Activated naive CD4-positive, alpha-beta T cell treated with anti-CD3 and anti-CD28 coated beads, Interleukin-2, amount 10 ng/mL, durations not matched to agents 7 days and 5 days (primary cell): ENCODE data around the gene OCA2.

ENCODE experiments used
- CTCF ChIA-PET: fragments of 350-600 bp; sonication (Branson Sonifier 250); formaldehyde crosslinking; loops from one replicate; lab custom pipeline; 2021; ENCODE audit warnings: antibody characterized with exemption; lab: Charles Lee
- DNase-seq: peaks from one replicate; pipeline ENCODE4 v3.0.0-alpha.2; 2020
- H3K27ac Mint-ChIP-seq: one replicate; pipeline ENCODE4 v1.8.0; 2021; ENCODE audit warnings: mild to moderate bottlenecking, moderate library complexity, mixed read lengths
- H3K27me3 Mint-ChIP-seq: one replicate; pipeline ENCODE4 v1.8.0; 2021; ENCODE audit warnings: mild to moderate bottlenecking, mixed read lengths
- H3K36me3 Mint-ChIP-seq: one replicate; pipeline ENCODE4 v1.8.0; 2021; ENCODE audit warnings: mixed read lengths
- H3K4me1 Mint-ChIP-seq: one replicate; pipeline ENCODE4 v1.8.0; 2021; ENCODE audit warnings: mixed read lengths
- H3K4me3 Mint-ChIP-seq: one replicate; pipeline ENCODE4 v1.8.0; 2021; ENCODE audit warnings: mild to moderate bottlenecking, moderate library complexity, mixed read lengths
- H3K9me3 Mint-ChIP-seq: one replicate; pipeline ENCODE4 v1.8.0; 2021; ENCODE audit warnings: mixed read lengths

The OCA2 gene

DNA sequence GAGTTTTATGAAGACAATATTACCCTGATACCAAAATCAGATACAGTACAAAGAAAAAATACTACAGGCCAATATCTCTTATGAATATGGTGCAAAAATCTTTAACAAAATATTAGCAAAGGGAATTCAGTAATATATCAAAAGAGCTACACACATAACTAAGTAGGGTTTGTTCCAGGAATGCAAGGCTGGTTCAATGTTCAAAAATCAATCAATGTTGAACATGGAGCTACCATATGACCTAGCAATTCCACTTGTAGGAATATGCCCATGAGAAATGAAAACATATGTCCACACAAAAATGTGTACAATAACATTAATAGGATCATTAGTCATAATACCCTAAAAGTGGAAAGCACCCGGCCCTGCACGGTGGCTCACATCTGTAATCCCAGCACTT lies 7.8 kb downstream of the OCA2 start:
- peaks cover 10% of the 10 kb centered on the region for H3K36me3 Mint-ChIP-seq
- no peak overlapping the region for H3K4me3 Mint-ChIP-seq
- no peak for DNase-seq
- H3K9me3 Mint-ChIP-seq = peaks cover 9% of the 10 kb centered on the region
- peaks cover 66% of the 10 kb centered on the region for H3K27me3 Mint-ChIP-seq
- peaks cover 29% of the 10 kb centered on the region for H3K4me1 Mint-ChIP-seq
- CTCF ChIA-PET = no interaction called here
- no peak overlapping the region for H3K27ac Mint-ChIP-seq

DNA sequence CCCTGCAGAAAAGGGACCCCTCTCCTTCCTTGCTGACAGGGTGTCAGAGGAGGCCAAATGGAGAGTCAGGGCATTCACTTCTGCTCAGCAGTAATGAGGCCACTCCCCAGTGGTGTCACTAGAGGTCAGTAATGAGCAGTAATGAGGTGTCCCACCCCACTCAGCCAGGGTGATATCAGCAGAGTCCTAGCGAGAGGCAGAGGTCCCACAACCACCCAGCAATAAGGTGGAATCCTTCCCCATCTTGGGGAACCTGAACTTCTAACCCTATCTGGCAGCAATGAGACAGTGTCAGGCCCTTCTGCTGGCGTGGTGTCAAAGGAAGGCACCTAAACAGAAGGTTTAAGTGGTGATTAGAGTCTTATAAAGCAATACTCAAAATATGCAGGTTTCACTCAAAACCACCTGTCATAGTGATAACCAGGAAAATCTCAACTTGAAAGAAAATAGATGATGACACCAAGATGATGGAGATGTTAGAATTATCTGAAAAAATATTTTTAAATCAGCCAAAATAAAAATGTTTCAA lies 12.9 kb downstream of the OCA2 start:
- CTCF ChIA-PET = no interaction called here
- Mint-ChIP-seq H3K27me3 (peaks cover 41% of the 10 kb centered on the region), H3K36me3 (peaks cover 8% of the 10 kb centered on the region), H3K9me3 (peaks cover 9% of the 10 kb centered on the region), H3K4me3 (no peak overlapping the region), H3K27ac (no peak overlapping the region), H3K4me1 (peaks cover 13% of the 10 kb centered on the region)
- peak; percentile 71 for DNase-seq

DNA sequence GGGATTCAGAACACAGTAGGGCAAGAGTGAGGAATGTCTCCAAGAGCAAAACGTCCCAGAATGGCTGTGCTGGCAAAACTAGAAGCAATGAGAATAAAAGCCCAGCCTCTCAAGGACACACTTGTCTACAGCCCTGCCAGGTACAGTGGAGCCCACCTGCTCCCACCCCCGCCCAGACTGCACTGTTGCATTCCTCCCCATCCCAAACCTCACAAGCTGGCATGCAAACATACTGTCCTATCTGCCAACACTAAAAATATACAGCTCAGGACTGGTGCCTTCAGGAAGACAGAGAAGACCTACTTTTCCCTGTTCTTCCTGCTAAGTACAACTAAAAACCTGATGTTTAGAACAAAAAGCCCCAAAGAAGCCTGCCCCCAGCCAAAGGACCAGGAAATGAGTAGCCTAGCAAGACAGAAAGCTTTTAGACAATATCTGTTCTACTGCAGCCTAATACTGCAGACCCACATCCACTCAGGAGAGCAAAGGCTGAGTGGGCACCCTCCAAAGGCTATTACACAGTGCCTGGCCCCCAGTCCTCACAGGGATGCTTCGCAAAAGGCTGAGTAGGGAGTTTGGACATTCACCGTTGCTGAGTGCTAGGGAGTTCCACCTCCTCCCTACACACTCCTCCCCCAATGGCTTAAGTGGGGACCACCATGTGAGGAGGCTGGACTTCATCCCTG lies 13.5 kb downstream of the OCA2 start:
- peaks cover 38% of the 10 kb centered on the region for H3K27me3 Mint-ChIP-seq
- H3K36me3 Mint-ChIP-seq = peaks cover 5% of the 10 kb centered on the region
- H3K27ac Mint-ChIP-seq = no peak overlapping the region
- no peak for DNase-seq
- peaks cover 13% of the 10 kb centered on the region for H3K4me1 Mint-ChIP-seq
- H3K9me3 Mint-ChIP-seq = peaks cover 5% of the 10 kb centered on the region
- CTCF ChIA-PET = no interaction called here
- no peak overlapping the region for H3K4me3 Mint-ChIP-seq

DNA sequence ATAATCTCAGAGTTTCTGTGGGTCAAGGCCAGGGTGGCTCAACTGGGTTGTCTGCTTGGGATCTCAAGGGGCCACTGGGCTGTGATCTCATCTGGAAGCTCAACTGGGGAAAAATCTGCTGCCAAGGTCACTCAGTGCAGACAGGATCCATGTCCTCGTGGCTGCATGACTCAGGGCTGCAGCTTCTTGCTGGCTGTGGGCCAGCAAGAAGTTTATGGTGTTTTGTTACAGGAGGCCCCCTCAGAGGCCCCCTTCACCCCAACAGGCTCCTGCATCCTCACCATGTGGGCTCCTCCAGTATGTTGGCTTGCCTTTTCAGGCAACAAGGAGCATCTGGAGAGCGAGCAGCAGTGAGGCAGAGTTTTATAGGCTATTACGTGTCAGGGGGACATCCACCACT lies 14.6 kb downstream of the OCA2 start:
- Mint-ChIP-seq H3K27me3 (peaks cover 39% of the 10 kb centered on the region), H3K4me1 (peaks cover 13% of the 10 kb centered on the region)

DNA sequence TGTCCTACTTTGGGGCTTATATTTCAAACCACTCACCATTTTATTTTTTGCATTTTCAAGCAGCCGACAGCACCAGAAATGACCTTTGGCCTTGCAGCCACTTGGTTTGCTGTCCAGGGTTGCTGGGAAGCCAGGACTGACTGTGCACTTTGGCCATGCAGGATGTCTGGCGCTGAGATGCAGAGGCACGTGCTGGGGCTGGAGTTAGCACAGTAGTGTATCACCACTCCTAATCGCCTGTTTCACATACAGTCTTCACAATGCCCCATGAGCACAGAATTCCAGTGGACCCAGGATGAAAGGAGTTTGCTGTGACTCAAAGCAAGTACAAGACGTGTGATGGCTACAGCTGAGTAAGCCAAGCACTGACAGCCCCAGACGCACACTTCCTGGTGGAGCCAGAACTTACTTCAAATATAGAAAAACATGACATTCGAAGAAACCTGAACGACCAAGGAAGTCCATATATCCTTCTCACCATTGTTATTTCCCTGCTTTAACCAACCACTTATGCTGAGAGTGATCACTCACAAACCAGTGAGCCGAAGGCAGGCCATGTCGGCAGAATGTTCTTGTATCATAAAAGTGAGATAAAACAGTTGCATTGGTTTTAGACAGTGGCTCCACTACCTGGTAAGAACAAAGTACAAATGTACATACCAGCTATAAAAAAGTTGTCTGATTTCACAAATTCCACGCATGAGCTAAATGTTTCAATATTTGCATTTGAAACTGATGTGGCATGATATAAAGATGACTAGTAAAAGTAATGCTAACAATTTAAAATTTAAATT lies 16.0 kb downstream of the OCA2 start:
- Mint-ChIP-seq H3K36me3 (no peaks in the 10 kb centered on the region), H3K4me3 (no peak overlapping the region), H3K27me3 (peaks cover 33% of the 10 kb centered on the region), H3K9me3 (no peaks in the 10 kb centered on the region), H3K4me1 (peaks cover 13% of the 10 kb centered on the region), H3K27ac (no peak overlapping the region)
- CTCF ChIA-PET = no interaction called here
- DNase-seq = no peak

More for the DNA sequence above, 14.6 kb downstream of the OCA2 start:
- Mint-ChIP-seq H3K36me3 (no peaks in the 10 kb centered on the region), H3K9me3 (no peaks in the 10 kb centered on the region), H3K4me3 (no peak overlapping the region), H3K27ac (no peak overlapping the region)
- CTCF ChIA-PET = interaction anchor here (0.5 kb wide), 1 partner anchor 9 kb away, joined by 3 read pairs; no protein-coding TSS in a partner anchor
- no peak for DNase-seq

DNA sequence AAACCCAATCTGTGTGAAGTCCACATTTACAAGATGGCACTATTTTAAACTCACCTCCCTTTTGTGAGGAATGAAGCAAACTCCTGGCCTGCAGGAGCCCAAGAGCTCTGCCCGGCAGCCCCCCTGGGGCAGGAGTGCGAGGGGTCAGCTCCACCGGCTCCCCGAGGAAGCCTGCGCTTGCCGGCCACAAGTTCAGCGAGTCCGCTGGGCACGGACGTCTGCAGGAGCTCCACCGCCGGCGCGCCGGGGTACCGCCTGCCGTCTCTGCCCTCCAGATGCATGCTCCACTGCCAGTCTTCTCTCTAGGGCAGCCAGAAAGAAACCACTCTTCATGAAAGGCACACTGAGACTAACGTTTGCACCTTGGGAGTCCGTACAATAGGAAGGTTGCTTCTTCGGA lies 17.5 kb downstream of the OCA2 start:
- peaks cover 5% of the 10 kb centered on the region for H3K4me1 Mint-ChIP-seq
- no peaks in the 10 kb centered on the region for H3K9me3 Mint-ChIP-seq
- no peak for DNase-seq
- H3K4me3 Mint-ChIP-seq = no peak overlapping the region
- H3K27ac Mint-ChIP-seq = no peak overlapping the region
- CTCF ChIA-PET = interaction anchor here (0.7 kb wide), 1 partner anchor 200 kb away, joined by 3 read pairs; no protein-coding TSS in a partner anchor
- no peaks in the 10 kb centered on the region for H3K36me3 Mint-ChIP-seq
- peaks cover 34% of the 10 kb centered on the region for H3K27me3 Mint-ChIP-seq

DNA sequence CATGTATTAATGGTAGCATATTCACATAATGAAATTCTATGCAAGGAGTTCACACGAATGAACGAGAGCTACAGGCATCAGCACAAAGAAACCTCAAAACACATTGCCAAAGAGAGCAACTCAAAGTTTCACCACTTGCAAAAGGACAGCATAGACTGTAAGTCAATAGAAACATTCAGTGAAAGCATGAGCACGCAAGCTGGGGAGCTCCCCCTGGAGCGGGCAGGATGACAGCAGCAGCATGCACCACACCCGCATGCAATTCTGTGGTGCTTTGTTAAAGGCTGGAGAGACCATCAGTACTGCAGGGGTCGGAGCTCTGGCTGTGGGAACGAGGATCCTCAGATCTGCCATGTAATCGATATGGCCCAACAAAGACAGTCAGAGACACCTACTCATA lies 18.7 kb downstream of the OCA2 start:
- CTCF ChIA-PET = no interaction called here
- no peak overlapping the region for H3K4me3 Mint-ChIP-seq
- no peak for DNase-seq
- no peak overlapping the region for H3K27ac Mint-ChIP-seq
- H3K36me3 Mint-ChIP-seq = no peaks in the 10 kb centered on the region
- H3K27me3 Mint-ChIP-seq = peaks cover 24% of the 10 kb centered on the region
- no peaks in the 10 kb centered on the region for H3K4me1 Mint-ChIP-seq
- no peaks in the 10 kb centered on the region for H3K9me3 Mint-ChIP-seq

DNA sequence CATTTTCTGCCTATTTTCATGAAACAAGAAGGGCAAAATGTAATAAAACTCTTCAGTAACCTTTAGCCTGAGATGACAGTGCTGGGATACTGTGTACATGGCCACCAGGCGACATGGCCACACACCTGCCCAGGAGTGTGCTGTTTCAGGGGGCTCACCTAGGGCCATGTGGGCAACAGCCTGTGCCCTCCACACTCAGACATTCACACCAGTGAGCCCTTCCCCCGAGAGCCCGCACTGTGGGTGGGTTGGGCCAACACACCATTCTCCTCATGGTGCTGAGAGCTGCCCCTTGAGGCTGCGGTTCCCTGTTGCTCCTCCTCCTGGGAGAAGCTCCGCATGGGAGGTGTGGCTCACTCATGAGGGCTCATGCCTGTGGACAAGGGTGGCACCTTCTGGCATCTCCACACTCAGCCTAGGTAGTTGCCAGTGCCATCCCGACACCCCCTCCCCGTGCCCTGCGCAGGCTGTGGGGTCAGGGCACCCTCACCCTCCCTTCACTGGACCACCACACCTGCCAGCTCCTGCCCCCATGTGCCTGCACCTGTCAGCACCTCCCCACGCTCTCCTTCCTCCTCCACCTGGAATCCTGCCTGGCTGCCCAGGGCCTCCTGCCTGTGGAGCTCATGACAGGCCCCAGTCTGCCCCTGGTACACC lies 19.7 kb downstream of the OCA2 start:
- Mint-ChIP-seq H3K27ac (no peak overlapping the region), H3K9me3 (no peaks in the 10 kb centered on the region), H3K4me3 (no peak overlapping the region), H3K36me3 (no peaks in the 10 kb centered on the region), H3K4me1 (no peaks in the 10 kb centered on the region), H3K27me3 (peaks cover 17% of the 10 kb centered on the region)
- CTCF ChIA-PET = no interaction called here
- DNase-seq = no peak

DNA sequence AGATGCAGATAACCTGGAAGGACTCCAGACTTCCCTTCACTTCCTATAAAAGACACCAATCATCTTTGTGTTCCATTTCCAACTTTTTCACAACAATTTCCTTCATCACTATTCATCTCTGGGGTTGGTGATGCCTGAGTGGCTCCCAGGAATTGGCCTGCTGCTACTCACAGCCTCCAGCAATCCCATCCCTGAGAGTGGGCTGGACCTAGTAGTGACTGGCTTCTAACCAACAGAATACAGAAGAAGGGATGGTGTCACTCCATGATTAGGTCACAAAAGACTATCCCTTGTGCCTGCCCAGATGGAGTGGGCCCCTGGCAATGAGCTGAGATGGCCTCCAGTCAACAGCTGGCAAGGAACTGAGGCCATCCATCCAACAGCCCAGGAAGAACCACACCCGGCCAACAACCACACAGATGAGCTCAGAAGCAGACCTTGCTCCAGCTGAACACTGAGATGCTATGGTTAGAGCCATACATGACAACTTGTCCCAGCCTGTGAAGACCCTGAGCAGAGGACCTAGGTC lies 20.9 kb downstream of the OCA2 start:
- H3K27ac Mint-ChIP-seq = no peak overlapping the region

DNA sequence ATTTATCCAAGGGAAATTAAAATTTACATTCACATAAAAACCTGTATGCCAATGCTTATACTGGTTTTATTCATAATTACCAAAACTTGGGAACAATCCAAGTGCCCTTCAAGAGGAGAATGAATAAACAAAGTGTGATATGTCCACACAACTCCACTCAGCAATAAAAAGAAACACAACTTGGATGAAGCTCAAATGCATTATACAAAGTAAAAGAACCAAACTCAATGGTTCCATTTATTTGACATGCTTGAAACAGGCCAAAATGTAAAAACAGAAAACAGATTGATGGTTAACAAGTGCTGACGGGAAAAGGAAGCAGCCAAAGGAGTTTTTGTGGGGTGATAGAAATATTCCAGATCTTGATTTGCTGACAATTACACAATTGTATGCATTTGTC lies 23.5 kb downstream of the OCA2 start:
- H3K4me1 Mint-ChIP-seq = no peaks in the 10 kb centered on the region
- H3K27ac Mint-ChIP-seq = no peak overlapping the region
- no peaks in the 10 kb centered on the region for H3K9me3 Mint-ChIP-seq
- DNase-seq = no peak
- no peak overlapping the region for H3K4me3 Mint-ChIP-seq
- CTCF ChIA-PET = no interaction called here
- no peaks in the 10 kb centered on the region for H3K36me3 Mint-ChIP-seq
- peaks cover 10% of the 10 kb centered on the region for H3K27me3 Mint-ChIP-seq

More for the DNA sequence above, 20.9 kb downstream of the OCA2 start:
- no peak for DNase-seq
- H3K27me3 Mint-ChIP-seq = peaks cover 10% of the 10 kb centered on the region
- CTCF ChIA-PET = no interaction called here
- no peaks in the 10 kb centered on the region for H3K4me1 Mint-ChIP-seq
- H3K9me3 Mint-ChIP-seq = no peaks in the 10 kb centered on the region
- no peaks in the 10 kb centered on the region for H3K36me3 Mint-ChIP-seq
- no peak overlapping the region for H3K4me3 Mint-ChIP-seq

DNA sequence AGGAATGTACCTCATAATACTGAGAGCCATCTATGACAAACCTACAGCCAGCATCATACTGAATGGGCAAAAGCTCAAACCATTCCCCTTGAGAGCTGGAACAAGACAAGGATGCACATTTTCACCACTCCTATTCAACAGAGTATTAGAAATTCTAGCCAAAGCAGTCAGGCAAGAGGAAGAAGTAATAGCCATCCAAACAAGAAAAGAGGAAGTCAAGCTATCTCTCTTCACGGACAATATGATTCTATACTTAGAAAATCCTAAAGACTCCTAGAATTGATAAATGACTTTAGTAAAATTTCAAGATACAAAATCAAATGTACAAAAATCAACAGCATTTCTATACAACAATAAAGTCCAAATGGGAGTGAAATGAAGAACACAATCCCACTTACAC lies 30.2 kb downstream of the OCA2 start:
- Mint-ChIP-seq H3K36me3 (no peaks in the 10 kb centered on the region), H3K27me3 (no peaks in the 10 kb centered on the region), H3K4me3 (no peak overlapping the region), H3K4me1 (no peaks in the 10 kb centered on the region), H3K27ac (no peak overlapping the region), H3K9me3 (no peaks in the 10 kb centered on the region)
- DNase-seq = no peak
- CTCF ChIA-PET = no interaction called here

DNA sequence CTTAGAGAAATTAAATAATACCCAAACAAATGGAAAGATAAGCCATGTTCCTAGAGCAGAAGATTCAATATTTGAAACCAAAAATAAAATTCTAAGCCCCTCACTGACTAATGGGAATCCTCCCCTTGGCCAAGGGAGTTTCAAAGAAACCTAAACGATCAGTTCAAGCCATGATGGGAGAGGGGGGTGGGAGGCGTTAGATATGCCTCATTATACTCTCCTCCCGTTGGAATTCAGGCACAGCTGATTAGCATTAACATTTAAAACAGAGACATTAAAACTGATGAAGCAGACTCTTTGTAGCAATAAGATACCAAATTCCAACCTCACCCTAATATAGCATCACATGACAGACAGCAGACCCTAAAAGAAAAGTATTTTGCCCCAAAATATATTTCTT lies 32.9 kb downstream of the OCA2 start:
- H3K9me3 Mint-ChIP-seq = no peaks in the 10 kb centered on the region
- no peak overlapping the region for H3K4me3 Mint-ChIP-seq
- H3K36me3 Mint-ChIP-seq = no peaks in the 10 kb centered on the region
- H3K4me1 Mint-ChIP-seq = no peaks in the 10 kb centered on the region
- no peak for DNase-seq
- H3K27me3 Mint-ChIP-seq = no peaks in the 10 kb centered on the region
- CTCF ChIA-PET = no interaction called here
- no peak overlapping the region for H3K27ac Mint-ChIP-seq

DNA sequence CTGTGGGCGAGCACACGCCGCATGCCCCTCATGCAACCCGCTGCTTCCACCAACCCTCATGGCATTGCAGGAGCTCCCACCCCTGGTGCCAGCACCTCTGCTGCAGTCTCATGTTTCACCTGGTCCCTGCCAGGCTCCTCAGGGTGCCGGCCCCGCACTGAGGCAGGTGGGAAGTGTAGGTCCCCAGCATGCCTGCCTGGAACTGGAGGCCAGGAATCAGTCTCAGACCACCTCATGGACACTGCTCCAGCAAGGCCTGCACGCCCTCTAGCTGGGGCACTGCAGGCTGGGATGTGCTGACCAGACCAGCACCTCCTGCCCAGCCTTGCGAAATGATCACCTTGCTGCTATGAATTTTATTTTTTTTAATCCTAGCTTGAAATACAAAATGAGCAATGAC lies 39.1 kb downstream of the OCA2 start:
- CTCF ChIA-PET = no interaction called here
- DNase-seq = no peak
- Mint-ChIP-seq H3K27me3 (no peaks in the 10 kb centered on the region), H3K4me1 (no peaks in the 10 kb centered on the region), H3K9me3 (no peaks in the 10 kb centered on the region), H3K27ac (no peak overlapping the region), H3K36me3 (no peaks in the 10 kb centered on the region), H3K4me3 (no peak overlapping the region)

DNA sequence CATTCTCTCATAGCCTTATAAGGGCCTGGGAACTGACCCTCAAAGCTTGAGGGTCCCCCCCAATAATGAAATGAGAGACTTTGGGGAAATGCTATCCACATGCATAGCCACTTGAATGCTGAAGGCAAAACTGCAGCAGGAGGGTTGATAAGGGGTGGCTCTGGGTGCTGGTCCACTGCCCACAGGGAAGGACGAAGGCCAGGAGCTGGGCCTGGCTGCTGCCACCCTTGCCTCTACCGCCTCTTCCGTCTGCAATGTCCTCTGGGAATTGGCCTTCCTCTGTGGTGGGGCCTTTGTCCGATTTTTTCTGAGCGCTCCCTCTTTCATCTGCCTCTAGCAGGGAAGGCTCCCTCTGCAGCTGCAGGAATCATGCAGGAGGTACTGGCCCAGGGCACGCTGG lies 41.0 kb downstream of the OCA2 start:
- no peaks in the 10 kb centered on the region for H3K36me3 Mint-ChIP-seq
- H3K27me3 Mint-ChIP-seq = no peaks in the 10 kb centered on the region
- H3K4me3 Mint-ChIP-seq = no peak overlapping the region
- no peak for DNase-seq
- CTCF ChIA-PET = no interaction called here
- no peak overlapping the region for H3K27ac Mint-ChIP-seq
- H3K9me3 Mint-ChIP-seq = no peaks in the 10 kb centered on the region
- H3K4me1 Mint-ChIP-seq = no peaks in the 10 kb centered on the region
